Mesenchymal stem cell (in vitro differentiated cells and primary cell): ENCODE measurements around the gene FRY.

Experiments used
- DNase-seq: peaks from one replicate; pipeline ENCODE4 v3.0.0-alpha.2; 2013
- H2AFZ ChIP-seq: one replicate; pipeline ENCODE4 v1.6.1; 2013; ENCODE audit warnings: low read depth, mild to moderate bottlenecking, control low read depth, inconsistent platforms, low read length, moderate library complexity
- H2AK5ac ChIP-seq: 2 replicates; pipeline ENCODE4 v1.6.1; 2013; ENCODE audit warnings: low read length, moderate library complexity, mild to moderate bottlenecking, inconsistent platforms; ENCODE audit not compliant: severe bottlenecking
- H2BK120ac ChIP-seq: one replicate; pipeline ENCODE4 v1.6.1; 2013; ENCODE audit warnings: low read depth, mild to moderate bottlenecking, inconsistent platforms, low read length, moderate library complexity
- H2BK12ac ChIP-seq, 2 experiments: one replicate each; pipeline ENCODE4 v1.6.1; 2013; ENCODE audit warnings: inconsistent platforms in 2 of 2, low read length in 2 of 2, mild to moderate bottlenecking in 2 of 2, moderate library complexity in 2 of 2, control low read depth in 1 of 2
- H2BK15ac ChIP-seq: one replicate; pipeline ENCODE4 v1.6.1; 2013; ENCODE audit warnings: mild to moderate bottlenecking, low read depth, inconsistent platforms; ENCODE audit not compliant: poor library complexity, severe bottlenecking
- H2BK5ac ChIP-seq: 2 replicates; pipeline ENCODE4 v1.6.1; 2013; ENCODE audit warnings: low read depth, mild to moderate bottlenecking, low read length, control low read depth, inconsistent platforms; ENCODE audit not compliant: poor library complexity, severe bottlenecking
- H3K14ac ChIP-seq, 2 experiments: one replicate each; pipeline ENCODE4 v1.6.1; 2013; ENCODE audit warnings: inconsistent platforms in 2 of 2, low read length in 2 of 2, control low read depth in 1 of 2, mild to moderate bottlenecking in 1 of 2, moderate library complexity in 1 of 2
- H3K18ac ChIP-seq, 2 experiments: one replicate each; pipeline ENCODE4 v1.6.1; 2013; ENCODE audit warnings: inconsistent platforms in 2 of 2, low read length in 2 of 2, control low read depth in 1 of 2, low read depth in 1 of 2, mild to moderate bottlenecking in 1 of 2
- H3K23ac ChIP-seq, 2 experiments: one replicate each; pipeline ENCODE4 v1.6.1; 2013; ENCODE audit warnings: inconsistent platforms in 2 of 2, low read length in 2 of 2, mild to moderate bottlenecking in 2 of 2, moderate library complexity in 2 of 2, control low read depth in 1 of 2
- H3K27ac ChIP-seq: 2 replicates; pipeline ENCODE4 v1.5.1; 2013; ENCODE audit warnings: mild to moderate bottlenecking, moderate library complexity, low read length, control low read depth, inconsistent platforms; ENCODE audit not compliant: poor library complexity, severe bottlenecking
- H3K27me3 ChIP-seq, 2 experiments: 2 replicates each; pipeline versions ENCODE4 v1.6.1 to v1.7.0; 2013; ENCODE audit warnings: low read length in 2 of 2, mild to moderate bottlenecking in 2 of 2, moderate library complexity in 2 of 2, control low read depth in 1 of 2, inconsistent platforms in 1 of 2; ENCODE audit not compliant: control insufficient read depth in 1 of 2, insufficient read depth in 1 of 2
- H3K36me3 ChIP-seq, 2 experiments: 2 replicates each; pipeline versions ENCODE4 v1.6.1 to v1.7.0; 2013; ENCODE audit warnings: low read length in 2 of 2, control low read depth in 1 of 2, inconsistent platforms in 1 of 2, low read depth in 1 of 2, mild to moderate bottlenecking in 1 of 2; ENCODE audit not compliant: insufficient read depth in 2 of 2, control insufficient read depth in 1 of 2
- H3K4ac ChIP-seq, 2 experiments: one replicate each; pipeline ENCODE4 v1.6.1; 2013; ENCODE audit warnings: inconsistent platforms in 2 of 2, low read length in 2 of 2, mild to moderate bottlenecking in 2 of 2, moderate library complexity in 2 of 2, control low read depth in 1 of 2, low read depth in 1 of 2
- H3K4me1 ChIP-seq: 2 replicates; pipeline ENCODE4 v1.6.1; 2013; ENCODE audit warnings: low read depth, low read length, control low read depth; ENCODE audit not compliant: control insufficient read depth, insufficient read depth
- H3K4me2 ChIP-seq: 2 replicates; pipeline ENCODE4 v1.6.1; 2013; ENCODE audit warnings: low read length, mild to moderate bottlenecking, inconsistent platforms; ENCODE audit not compliant: poor library complexity, severe bottlenecking
- H3K4me3 ChIP-seq, 2 experiments: 2 replicates each; pipeline versions ENCODE4 v1.5.1 to v1.7.0; 2013; ENCODE audit warnings: low read length in 2 of 2, mild to moderate bottlenecking in 2 of 2, control low read depth in 1 of 2, low read depth in 1 of 2; ENCODE audit not compliant: insufficient read depth in 1 of 2
- H3K79me1 ChIP-seq: replicated peaks from 2 replicates; pipeline ENCODE4 v1.6.1; 2013; ENCODE audit warnings: mild to moderate bottlenecking, control low read depth, low read length, inconsistent platforms; ENCODE audit not compliant: poor library complexity, severe bottlenecking
- H3K9ac ChIP-seq: 2 replicates; pipeline ENCODE4 v1.7.0; 2013; ENCODE audit warnings: mild to moderate bottlenecking, low read length, moderate library complexity
- H3K9me3 ChIP-seq: 2 replicates; pipeline ENCODE4 v1.7.0; 2013; ENCODE audit warnings: mild to moderate bottlenecking, low read length; ENCODE audit not compliant: control insufficient read depth
- H4K8ac ChIP-seq: one replicate; pipeline ENCODE4 v1.6.1; 2013; ENCODE audit warnings: inconsistent platforms, mild to moderate bottlenecking, low read length, moderate library complexity
- H4K91ac ChIP-seq: one replicate; pipeline ENCODE4 v1.6.1; 2013; ENCODE audit warnings: mild to moderate bottlenecking, low read length, inconsistent platforms
- WGBS: methylation state at CpG from one replicate; pipeline ENCODE4 v1.1.7; 2013; ENCODE audit warnings: mixed read lengths; 5-methylcytosine and 5-hydroxymethylcytosine counted together

The FRY gene

DNA sequence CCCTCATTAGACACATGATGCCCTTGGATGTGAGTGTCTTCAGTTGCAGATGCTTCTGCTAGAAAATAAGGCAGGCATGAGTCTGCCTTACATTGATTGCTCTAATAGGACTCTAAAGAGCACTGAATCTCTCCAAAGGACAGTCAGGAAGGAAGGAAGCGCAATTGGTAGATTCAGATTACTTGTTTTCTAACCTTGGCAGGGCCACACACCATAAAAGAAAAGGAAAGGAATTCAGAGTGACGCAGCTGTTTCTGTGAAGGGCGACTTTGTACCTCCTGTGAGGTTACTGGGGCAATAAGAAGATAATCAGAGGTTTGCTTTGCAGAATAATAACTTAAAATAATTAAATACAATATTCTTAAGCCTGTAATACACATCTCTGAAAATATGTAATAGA is 48.0 kb downstream of the FRY start:
- no peak for DNase-seq
- Histone ChIP-seq H3K36me3 (no peaks in the 10 kb centered on the region), H2AK5ac (no peak overlapping the region), H3K4me1 (peaks cover 1% of the 10 kb centered on the region), H2BK120ac (no peak overlapping the region), H3K27me3 (no peaks in the 10 kb centered on the region), H3K14ac (no peak overlapping the region), H4K91ac (no peak overlapping the region), H3K4ac (no peak overlapping the region), H2BK5ac (no peak overlapping the region), H4K8ac (no peak overlapping the region), H3K27ac (no peak overlapping the region), H2AFZ (no peak overlapping the region), H3K9me3 (no peaks in the 10 kb centered on the region), H3K18ac (no peak overlapping the region), H3K9ac (no peak overlapping the region), H3K79me1 (no peaks in the 10 kb centered on the region), H3K4me2 (no peak overlapping the region), H2BK12ac (no peak overlapping the region), H2BK15ac (no peak overlapping the region), H3K4me3 (no peak overlapping the region), H3K23ac (no peak overlapping the region)
- 86% methylated on average over 2 of the region's 3 CpGs for WGBS

DNA sequence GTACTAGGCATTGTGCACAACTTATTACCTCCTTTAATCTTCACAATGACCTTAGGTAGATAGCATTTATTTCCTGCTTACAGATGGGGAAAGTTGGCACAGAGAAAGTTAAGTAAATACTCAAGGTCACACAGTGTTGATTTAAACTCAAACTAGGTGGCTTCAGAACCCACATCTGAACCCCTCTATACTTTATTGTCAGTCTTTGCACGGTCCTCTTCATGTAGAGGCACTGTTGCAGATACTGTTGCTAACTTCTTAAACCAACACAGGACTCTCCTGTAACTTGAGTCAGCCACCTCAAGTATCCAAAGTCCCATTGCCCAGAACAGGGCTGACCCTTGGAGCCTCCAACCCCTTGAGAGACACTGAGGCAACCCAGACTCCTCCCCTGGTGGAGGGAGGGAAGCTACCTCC is 48.8 kb downstream of the FRY start:
- Histone ChIP-seq H2AK5ac (no peak overlapping the region), H2BK120ac (no peak overlapping the region), H3K18ac (no peak overlapping the region), H4K8ac (no peak overlapping the region), H3K14ac (no peak overlapping the region), H2AFZ (no peak overlapping the region), H3K4me2 (no peak overlapping the region), H3K4me1 (no peaks in the 10 kb centered on the region), H3K9me3 (no peaks in the 10 kb centered on the region), H2BK15ac (no peak overlapping the region), H3K23ac (no peak overlapping the region), H3K36me3 (no peaks in the 10 kb centered on the region), H3K9ac (no peak overlapping the region), H4K91ac (no peak overlapping the region), H3K4ac (no peak overlapping the region), H3K27ac (no peak overlapping the region), H3K27me3 (no peaks in the 10 kb centered on the region), H2BK5ac (no peak overlapping the region), H2BK12ac (no peak overlapping the region), H3K4me3 (no peak overlapping the region), H3K79me1 (no peaks in the 10 kb centered on the region)
- DNase-seq: no peak
- WGBS: 64% methylated on average over 1 of the region's 1 CpG

- Histone ChIP-seq H2BK12ac (no peak overlapping the region), H4K91ac (no peak overlapping the region), H3K27me3 (no peaks in the 10 kb centered on the region), H2AK5ac (no peak overlapping the region), H3K79me1 (no peaks in the 10 kb centered on the region), H3K4me1 (no peaks in the 10 kb centered on the region), H2AFZ (no peak overlapping the region), H3K23ac (no peak overlapping the region), H2BK120ac (no peak overlapping the region), H3K4me3 (no peak overlapping the region), H2BK5ac (no peak overlapping the region), H3K4me2 (no peak overlapping the region), H3K27ac (no peak overlapping the region), H3K9ac (no peak overlapping the region), H2BK15ac (no peak overlapping the region), H3K18ac (no peak overlapping the region), H3K36me3 (no peaks in the 10 kb centered on the region), H3K9me3 (no peaks in the 10 kb centered on the region), H3K14ac (no peak overlapping the region), H4K8ac (no peak overlapping the region), H3K4ac (no peak overlapping the region)
- WGBS: 100% methylated on average over 1 of the region's 2 CpGs
- no peak for DNase-seq
These were observed 50.0 kb downstream of the FRY start for GRCh38 chr13:32081591-32081990.

- no peak overlapping the region for H2BK120ac ChIP-seq
- H2AK5ac ChIP-seq: no peak overlapping the region
- no peak overlapping the region for H3K4me3 ChIP-seq
- no peaks in the 10 kb centered on the region for H3K27me3 ChIP-seq
- no peaks in the 10 kb centered on the region for H3K36me3 ChIP-seq
- H2BK5ac ChIP-seq: no peak overlapping the region
- no peak overlapping the region for H3K23ac ChIP-seq
- H3K4ac ChIP-seq: no peak overlapping the region
- H3K14ac ChIP-seq: no peak overlapping the region
- H3K18ac ChIP-seq: no peak overlapping the region
- WGBS: no CpG with 5 or more reads among the region's 2 CpGs
- no peak overlapping the region for H3K4me2 ChIP-seq
- H3K4me1 ChIP-seq: peaks cover 3% of the 10 kb centered on the region
- H3K9me3 ChIP-seq: no peaks in the 10 kb centered on the region
- no peak overlapping the region for H4K91ac ChIP-seq
- H3K27ac ChIP-seq: no peak overlapping the region
- no peak overlapping the region for H2AFZ ChIP-seq
- no peak for DNase-seq
- H3K9ac ChIP-seq: peak overlapping the region; percentile 20
- no peak overlapping the region for H2BK12ac ChIP-seq
- no peaks in the 10 kb centered on the region for H3K79me1 ChIP-seq
- H4K8ac ChIP-seq: no peak overlapping the region
- no peak overlapping the region for H2BK15ac ChIP-seq
These were observed 54.8 kb downstream of the FRY start for GRCh38 chr13:32086366-32086765.
